CD4-positive, alpha-beta T cell treated with Interleukin-2 at 100 ng/mL for 4 hours (primary cell): ENCODE measurements around the gene BTBD7.

Experiments used
- DNase-seq: peaks from one replicate; pipeline ENCODE4 v3.0.0-alpha.2; 2020; ENCODE audit warnings: low spot score

The BTBD7 gene

DNA sequence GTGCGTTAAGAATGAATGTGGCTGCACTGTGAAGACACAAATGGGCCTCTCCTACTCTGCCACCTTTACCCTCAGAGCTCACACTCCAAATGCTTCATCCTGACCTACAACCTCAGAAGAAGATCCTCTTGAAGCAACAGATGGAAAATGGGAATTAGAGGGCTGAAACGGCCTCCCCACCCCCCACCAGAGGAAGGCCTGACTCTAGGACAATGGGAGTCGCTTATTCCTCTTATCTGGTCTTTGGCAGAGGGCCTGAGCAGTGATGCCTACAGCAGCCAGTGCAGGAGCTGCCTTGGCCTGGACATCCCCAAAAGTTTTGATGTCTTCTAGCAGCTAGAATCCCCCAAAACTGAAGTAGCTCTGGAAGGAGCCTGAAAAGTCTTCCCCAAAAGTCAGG is 29.2 kb downstream of the BTBD7 start:
- no peak for DNase-seq

DNA sequence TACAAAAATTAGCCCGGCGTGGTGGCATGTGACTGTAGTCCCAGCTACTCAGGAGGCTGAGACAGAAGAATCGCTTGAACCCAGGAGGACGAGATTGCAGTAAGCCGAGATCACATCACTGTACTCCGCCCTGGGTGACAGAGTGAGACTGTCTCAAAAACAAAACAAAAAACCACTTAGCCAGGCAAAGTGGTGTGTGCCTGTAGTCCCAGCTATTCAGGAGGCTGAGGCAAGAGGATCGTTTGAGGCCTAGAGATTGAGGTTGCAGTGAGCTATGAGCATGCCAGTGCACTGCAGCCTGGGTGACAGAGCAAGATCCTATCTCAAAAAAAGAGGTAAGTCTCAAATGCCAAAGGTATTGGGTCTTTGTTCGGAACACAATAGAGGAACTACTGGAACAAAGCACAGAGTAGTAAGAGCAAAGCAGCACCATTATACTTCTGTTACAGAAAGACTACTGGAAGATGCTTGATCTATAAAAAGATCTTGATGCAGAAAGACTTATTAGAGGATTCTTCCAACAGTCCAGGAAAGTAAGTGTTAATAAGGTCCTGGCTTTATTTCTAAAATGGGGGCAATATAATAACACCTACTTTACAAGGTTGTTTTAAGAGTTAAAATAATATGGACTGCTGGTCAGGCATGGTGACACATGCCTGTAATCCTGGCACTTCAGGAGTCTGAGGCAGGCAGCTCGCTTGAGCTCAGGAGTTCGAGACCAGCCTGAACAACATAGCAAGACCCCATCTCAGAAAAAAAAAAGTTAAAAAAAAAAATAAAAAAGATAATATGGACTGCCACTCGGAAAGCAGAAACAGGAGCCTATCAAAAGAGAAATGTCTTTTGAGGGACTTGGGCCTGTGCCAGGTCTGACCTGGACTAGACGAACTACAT is 29.9 kb downstream of the BTBD7 start:
- no peak for DNase-seq

DNA sequence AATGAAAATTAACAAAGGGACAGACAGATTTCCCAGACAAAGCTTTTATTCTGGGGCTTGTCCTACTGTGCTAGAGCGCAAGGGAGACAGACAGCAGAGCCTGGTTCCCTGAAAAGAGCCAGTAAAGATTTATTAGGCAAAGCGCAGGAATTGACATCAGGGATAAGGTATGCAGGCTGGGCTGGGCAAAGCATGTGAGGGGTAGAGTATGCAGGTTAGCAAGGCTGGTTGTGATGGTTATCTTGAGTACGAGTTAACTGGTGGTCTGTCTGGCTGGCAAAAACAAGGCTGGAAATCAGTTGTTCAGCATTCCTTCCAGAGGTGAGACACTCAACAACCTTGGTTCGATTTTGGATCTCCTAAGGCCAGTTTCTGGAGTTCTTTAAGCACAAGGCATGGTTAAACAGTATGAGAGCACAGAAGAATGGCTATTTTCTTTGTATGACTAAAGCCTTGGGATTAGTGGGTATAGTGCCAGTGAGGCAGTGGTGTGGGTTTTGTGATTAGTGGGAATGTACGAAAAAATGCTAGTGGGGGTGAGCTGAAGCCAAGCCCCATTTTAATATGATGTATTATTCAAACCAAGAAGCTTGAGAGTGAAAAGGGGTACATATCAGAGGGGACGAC is 30.9 kb downstream of the BTBD7 start:
- DNase-seq = no peak

DNA sequence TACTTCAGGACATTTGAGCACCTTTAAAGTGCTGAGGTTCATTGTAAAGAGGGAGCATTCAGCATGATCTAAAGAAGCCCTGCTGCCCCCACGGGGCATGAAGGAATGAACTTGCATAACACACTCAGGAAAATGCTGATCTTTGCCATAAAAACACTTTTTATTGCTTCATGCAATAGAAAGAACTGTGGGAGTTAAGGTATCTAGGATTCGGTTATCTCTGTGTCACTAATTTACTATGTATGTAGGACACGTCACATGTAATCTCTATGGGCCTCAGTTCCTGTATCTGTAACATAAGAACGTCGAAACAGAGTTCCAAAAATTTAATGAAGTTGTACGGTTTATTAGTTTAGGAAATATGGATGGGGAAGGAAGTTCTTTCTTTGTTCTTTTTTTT is 33.0 kb downstream of the BTBD7 start:
- no peak for DNase-seq

DNA sequence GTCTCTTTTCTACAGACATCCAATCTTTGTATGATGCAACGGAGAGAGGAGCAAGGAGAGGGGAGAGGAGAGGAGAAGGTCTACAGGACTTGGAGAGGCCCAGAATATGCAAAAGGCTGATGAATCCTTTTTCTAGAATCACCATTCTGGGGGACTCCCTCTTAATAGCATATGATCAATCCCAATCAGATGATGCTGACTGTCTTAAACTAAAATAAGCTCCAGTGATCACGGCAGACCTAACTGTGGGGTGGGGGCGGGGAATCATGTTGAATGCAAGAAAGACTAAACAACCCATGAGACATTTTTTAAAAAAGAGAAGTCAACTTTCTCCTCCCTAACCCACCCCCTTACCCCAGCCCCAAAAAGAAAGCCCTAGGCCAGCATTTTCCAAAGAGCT is 33.4 kb downstream of the BTBD7 start:
- DNase-seq = no peak

DNA sequence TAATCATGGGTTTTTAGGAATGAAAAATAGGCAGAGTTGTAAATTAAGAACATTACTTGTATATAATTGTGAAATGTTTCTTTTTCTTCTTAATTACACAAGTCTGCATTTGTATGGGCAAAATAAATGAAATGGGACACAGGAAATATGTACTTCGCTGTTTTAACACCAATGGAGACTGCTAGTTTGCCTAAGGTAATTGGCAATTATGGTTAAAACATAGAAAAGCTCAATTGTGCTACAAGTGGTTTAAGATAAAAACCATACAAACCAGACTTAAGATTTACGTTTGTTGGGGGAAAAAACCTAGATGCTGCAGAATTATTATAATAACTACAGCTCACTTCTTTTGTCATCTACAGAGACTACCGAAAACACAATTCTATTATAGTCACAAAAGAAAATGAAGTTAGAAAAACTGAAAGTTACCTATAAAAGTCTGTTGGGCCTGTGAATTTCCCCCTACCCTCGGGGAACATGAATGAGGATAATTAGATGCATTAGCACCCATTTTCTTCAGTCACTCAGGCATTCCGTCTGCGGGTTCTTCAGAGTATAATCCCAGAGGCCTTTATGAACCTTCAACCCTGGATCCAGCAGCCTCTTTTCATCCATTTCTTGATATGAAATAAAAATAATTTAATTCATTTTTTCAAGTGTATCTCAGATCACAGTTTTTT is 37.2 kb downstream of the BTBD7 start:
- DNase-seq = no peak

DNA sequence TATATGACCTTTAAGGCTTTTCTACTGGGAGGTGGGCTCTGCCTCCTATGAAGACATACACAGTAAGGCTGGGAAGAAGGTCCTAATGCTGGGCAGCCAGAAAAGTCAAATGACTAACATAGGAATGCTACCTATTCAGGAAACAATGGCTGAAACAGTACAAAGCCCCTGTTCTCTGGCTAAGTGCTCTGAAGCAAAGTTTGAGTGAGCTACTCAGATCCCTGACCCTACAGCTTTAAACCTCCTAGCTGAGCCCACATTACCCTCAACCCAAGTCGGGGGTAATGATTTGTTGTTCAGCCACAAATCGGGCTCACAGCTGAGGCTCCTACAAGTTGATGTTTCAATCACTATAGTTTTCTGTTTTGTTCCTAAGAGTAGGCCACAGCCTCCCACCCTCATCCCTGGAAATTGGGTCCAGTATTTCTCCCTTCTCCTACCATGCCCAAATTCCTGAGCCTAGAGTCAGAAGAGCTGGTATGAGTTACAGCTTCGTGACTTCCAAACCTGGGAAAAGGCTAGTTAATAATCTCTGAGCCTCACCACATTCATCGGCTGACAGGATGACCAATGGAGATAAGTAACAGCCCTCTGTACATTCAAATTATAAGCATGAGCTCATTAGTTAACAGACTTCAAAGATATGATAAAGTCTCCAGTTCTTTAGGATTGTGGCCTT is 46.5 kb downstream of the BTBD7 start:
- no peak for DNase-seq

DNA sequence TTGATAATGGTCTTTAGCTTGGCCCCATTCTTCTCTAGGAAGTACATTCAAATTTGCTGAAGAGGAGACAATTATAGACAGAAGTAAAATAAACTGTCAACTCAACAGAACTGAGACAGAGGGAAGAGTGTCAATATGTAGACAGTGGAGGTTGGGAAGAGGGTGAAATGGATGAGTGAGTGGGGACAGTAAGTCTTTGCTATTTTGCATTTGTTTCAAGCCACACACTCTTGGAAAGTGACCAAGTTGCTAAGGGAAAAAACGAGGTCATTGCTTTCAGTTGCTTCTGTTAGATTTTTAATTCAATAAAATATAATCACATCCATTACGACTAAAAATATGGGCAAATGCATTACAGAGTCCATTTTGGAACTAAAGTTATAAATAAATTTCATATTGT is 47.8 kb downstream of the BTBD7 start:
- DNase-seq = no peak

DNA sequence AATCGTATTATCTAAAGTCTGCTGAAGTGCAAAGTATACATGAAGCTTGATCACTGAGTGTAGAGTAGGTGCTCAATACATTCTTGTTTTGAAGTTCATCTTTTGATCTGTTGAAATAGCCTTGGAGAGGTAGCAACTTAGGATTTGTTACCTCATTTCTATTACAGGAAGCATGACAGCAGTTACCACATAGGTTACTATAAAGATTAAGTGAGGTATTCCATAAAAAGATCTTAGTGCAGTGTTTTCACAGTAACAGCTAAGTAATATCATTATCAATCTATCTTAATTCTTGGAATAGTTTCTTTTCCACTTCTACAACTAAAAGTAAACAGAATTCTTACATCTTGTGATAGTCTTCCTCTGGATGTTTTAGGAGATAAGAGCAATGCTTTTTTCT is 50.9 kb downstream of the BTBD7 start:
- DNase-seq = no peak

DNA sequence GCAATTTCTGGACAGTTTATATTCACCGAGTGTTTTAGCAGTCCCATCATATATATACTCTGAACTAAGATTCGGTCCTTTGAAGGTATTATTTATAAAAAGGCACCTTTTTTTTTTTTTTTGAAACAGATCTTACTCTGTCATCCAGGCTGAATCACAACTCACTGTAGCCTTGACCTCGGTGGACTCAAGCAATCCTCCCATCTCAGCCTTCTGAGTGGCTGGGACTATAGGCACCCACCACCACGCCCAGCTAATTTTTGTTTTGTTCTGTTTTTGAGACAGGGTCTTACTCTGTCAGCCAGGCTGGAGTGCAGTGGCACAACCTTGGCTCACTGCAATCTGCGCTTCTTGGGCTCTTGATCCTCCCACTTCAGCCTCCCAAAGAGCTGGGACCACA is 52.1 kb downstream of the BTBD7 start:
- DNase-seq = no peak

DNA sequence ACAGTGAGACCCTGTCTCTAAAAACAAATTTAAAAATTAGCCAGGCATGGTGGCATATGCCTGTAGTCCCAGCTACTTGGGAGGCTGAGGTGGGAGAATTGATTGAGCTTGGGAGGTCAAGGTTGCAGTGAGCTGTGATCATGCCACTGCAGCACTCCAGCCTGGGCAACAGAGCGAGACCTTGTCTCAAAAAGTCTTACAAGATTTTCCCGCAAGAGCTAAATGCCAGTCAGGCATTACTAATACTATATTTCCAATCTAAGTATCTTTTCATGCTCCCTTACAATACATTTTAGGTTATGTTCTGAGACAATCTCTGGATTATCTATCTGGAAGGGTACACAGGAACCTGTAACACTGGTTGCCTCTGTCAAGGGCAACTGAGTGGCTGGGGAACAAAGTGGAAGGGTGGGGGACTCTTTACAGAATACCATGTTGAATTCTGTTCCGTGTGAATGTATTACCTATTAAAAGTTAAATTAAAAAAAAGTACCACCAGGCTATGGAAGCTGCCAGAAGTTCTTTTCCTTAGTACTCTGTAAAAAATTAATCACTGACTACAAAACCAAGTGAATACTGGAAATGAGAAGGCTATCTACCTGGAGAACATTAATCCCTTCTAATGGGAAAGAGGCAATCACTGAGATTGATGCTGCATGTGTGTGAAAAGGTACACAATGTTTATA is 56.7 kb downstream of the BTBD7 start:
- no peak for DNase-seq

DNA sequence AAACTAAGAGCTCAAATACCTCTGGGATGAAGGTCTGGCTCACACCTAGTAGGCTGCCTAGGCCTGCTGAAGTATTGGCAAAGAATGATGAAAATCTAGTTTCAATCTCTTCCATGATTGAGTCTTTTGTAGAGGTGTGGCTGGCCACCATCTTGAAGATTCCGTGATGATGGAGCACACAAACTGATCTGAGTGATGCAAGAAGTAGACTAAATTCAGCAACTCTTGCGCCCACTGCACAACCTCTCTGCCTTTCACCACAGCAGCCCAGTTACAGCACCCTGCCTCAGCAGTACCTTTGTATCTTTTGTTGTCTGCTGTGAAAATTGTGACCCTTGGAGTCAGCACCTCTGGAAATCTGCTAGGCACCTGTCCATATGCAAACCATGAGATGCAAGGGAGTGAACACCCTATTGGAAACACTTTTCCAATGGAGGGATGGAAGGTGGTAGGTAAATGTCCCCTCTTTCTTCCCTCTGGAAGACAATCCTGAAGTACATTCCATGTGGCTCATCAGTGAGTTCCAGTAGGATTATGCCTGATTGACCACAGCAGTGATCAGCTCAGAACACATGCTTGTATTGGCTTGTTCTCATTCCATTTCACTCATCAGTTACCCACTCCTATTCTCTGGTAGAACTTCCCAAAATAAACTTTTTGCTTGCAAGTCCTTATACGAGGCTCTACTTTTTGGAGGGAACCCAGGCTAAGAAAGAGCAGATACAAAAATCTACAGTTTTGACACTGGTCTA is 58.6 kb downstream of the BTBD7 start:
- DNase-seq = no peak

DNA sequence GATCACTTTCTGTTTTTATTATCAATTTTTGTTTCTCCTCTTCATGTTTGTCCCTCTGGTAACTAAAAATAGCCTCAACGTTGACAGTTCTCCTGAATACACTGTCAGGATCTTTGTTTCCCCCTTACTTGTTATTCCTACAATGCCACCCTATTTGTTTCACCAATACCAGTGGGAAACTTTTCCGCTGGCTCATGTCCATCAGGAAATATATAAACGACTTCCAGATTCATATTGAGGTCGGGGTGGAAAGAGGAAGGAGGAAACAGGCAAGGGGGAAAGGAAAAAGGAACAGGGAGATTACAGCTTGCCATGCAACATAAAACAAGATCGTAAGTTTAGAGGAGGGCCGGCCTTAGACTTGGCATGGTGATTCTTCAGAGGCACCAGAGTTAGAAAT is 61.7 kb downstream of the BTBD7 start:
- DNase-seq = no peak

DNA sequence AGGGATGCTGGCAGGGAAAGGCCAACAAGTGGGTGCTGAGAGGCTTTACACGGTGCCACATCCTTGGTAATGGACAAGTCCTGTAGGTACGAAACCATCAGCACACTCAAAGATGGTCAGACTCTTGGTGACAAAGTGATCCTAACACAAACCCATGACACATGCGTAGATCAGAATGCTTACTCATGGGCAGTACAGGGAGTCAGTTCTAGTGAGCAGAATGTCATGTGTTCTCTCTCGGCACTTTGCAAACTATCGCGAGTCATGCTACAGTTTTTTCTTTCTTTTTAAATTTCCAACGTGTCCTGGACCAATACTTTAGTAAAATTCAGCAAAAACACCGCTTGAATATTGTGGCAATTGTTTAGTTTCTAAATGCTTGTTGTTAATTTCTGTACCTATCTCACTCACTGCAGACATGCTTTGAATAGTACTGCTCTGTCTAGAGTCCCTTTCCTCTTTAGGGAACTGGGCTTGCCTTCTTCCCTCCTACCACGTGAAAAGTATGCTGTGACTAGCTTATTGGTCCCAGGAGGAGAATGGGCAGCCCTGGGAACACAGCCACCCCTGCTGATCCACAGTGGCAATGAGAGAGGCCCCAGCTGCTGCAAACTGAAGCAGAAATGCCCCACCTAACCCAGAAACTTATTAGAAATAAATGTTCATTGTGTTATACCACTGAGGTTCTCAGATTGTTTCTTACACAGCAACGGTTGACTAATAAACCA is 63.3 kb downstream of the BTBD7 start:
- no peak for DNase-seq

DNA sequence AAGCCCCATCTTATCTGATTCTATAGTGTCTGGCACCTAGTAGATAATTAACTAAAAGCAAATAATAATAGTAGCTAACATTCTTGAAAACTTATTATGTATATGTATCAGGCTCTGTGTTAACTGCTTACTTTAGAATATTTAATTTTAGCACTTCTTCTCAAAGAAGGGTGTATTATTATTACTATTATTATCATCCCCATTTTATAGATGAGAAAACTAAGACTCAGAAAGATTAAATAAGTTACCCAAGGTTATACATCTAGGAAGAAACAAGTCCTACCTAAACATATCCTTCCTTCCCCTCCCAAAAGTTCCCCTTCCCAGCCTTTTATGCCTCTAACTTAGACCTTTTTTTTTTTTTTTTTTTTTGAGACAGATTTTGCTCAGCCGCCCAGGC is 64.4 kb downstream of the BTBD7 start:
- DNase-seq = no peak

DNA sequence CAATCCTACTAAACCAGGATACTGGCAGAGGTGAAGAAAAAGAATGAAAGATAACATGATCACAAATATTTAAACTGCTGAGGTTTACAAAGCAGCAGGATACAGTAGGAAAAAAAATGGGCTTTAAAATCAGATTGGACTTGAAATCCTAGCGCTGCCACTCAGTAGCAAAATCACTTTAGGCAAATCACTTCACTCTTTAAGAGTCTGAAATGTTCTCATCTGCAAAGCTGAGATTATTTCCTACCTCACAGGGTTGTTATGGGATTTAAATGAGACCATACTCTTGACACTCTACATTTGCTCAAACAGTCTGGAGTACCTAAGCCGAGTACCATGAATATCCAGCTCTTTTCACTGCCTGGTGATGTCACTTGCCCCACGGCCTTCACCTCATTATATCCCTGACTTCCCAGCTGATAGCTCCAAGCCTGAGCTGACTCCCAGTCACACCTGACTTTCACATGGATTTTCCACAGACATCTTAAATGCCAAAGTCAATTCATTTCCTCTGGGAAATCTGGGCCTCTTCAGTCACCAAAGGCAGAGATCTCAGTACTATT is 65.6 kb downstream of the BTBD7 start:
- DNase-seq = no peak

DNA sequence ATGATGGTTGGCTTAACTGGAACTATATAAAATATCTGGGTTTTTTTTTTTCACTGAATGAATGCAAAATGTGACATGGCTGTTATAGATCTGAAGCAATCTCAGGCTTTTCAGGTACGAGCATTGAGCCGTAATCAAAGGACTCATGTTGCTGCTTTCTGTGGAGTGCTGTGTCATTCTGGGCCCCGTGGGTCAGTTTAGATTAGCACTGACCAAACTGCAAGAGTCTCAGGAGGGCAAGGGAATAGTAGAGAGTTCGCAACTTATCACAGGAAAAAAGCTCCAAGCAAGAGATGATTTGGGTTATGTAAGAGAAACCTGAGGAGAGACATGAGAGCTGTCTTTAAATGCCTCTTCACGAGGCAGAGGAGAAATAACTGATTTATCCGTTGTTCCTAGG is 66.7 kb downstream of the BTBD7 start:
- DNase-seq = no peak

DNA sequence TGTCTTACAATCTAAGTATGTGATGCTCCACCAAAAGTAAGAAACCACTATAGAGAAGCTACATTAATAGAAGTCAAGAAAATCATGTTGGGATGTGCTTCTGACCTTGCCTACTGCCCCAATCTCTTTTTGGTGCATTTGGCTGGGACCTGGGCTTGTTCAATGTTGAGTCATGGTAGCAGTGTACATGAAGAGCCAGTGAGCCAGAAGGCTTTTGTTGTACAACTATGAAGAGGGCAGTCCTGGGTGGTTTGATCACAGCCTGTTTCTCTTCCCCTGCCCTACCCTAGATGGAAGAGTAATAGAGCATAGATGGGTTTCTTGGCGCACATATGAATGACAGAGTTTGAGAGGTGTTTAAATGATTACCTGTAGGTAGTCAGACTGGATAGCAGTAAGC is 69.4 kb downstream of the BTBD7 start:
- no peak for DNase-seq

DNA sequence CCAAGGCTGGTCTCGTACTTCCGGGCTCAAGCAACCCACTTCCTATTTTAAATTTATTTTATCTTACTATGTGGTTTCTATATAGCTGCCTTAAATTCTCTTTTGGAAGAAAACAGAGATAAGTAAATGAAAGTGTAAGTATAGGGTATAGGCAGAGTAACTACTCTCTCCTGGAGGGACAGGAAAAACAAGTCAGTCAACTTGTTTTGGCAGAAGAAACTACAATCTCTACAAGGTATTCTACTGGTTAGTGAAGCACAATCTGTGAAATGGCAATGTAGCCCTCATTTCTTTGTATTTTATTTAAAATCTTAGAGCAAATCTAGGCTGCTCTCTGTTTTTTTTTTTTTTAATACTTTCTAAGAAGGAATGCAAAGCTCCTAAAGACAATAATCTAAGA is 70.4 kb downstream of the BTBD7 start:
- no peak for DNase-seq

DNA sequence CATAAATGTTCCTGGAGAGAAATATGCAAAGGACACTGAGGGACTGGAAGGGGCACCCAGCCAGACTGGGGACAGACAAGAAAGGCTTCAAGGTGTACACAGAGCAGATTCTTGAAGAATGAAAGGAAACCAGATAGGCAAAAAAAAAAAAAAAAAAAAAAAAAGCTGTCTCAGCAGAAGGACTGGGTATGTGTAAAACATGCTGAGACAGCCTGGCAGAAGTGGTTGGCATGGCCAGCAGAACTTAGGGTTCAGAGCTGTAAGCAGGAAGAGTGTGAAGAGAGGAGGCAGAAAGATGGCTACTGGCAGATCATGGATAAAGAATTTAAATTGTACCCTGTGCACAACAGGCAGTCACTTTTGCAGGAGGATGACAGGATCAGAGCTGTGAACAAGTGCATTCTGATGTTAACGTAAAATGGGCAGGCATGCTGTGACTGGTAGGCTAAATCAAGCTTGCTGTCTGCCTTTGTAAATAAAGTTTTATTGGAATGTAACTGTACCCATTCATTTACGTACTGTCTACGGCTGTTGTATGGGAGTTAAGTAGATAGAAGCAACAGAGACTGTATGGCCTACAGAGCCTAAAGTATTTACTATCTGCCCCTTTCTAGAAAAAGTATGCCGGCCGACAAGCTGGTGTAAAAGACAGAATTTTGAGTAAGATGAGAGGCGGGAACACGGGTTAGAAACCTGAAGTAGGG is 83.6 kb downstream of the BTBD7 start:
- no peak for DNase-seq
